HG03280 (cell line): Measurements from ENCODE around the gene ASGR2.
"Not testable (repeated sequence)": the region's sequence is repeated elsewhere in the genome, so short reads cannot be mapped to it uniquely, and the experiment has no call there.

ENCODE experiments used
- ATAC-seq: cut with Tn5 transposase; IDR thresholded peaks from one replicate; pipeline ENCODE4 v1.9.1; 2021; ENCODE audit warnings: mild to moderate bottlenecking, moderate library complexity; ENCODE audit not compliant: unreplicated experiment

ASGR2 gene, protein sequence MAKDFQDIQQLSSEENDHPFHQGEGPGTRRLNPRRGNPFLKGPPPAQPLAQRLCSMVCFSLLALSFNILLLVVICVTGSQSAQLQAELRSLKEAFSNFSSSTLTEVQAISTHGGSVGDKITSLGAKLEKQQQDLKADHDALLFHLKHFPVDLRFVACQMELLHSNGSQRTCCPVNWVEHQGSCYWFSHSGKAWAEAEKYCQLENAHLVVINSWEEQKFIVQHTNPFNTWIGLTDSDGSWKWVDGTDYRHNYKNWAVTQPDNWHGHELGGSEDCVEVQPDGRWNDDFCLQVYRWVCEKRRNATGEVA

GRCh38 chr17:7114241-7114874, at the start of gene ASGR2:
ASGR2 (minus strand) TSS chr17:7114822; CDS start chr17:7114240, 582 bp downstream.
- ATAC-seq = no peak

DNA sequence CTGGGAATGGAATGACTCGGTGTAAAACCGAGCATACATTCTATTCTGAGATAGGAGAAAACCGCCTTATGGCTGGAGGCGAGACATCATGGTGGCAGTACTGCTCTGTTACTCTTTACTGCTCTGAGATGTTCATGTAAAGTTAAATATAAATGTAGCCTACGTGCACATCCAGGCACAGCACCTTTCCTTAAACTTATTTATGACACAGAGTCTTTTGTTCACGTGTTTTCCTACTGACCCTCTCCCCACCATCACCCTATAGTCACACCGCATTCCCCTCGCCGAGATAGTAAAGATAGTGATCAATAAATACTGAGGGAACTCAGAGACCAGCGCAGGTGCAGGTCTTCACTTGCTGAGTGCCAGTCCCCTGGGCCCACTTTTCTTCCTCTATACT, 44.9 kb upstream of the ASGR2 start:
- ATAC-seq = not testable (repeated sequence)

- ATAC-seq = not testable (repeated sequence)
Measured at GRCh38 chr17:7158424-7158823, 43.8 kb upstream of the ASGR2 start.

- no peak for ATAC-seq
Measured at GRCh38 chr17:7156342-7156940, 41.8 kb upstream of the ASGR2 start.

GRCh38 chr17:7147772-7148171, 33.1 kb upstream of the ASGR2 start:
- no peak for ATAC-seq

- no peak for ATAC-seq
Measured at GRCh38 chr17:7146115-7146514, 31.5 kb upstream of the ASGR2 start.

DNA sequence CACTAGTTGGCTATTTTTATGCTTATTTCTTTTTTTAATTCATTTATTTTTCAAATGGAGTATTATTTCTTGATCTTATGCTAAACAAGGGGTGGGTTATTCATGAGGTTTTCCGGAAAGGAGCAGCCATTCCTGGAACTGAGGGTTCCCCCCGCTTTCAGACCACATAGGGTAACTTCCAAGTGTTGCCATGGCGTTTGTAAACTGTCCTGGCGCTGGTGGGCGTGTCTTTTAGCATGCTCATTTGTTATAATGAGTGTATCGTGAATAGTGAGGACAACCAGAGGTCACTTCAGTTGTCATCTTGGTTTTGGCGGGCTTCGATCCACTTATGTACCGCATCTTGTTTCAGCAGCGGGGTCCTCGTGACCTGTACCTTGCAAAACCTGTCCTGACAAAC, 29.6 kb upstream of the ASGR2 start:
- ATAC-seq = no peak

- ATAC-seq = no peak
Measured at GRCh38 chr17:7141824-7142223, 27.2 kb upstream of the ASGR2 start.

DNA sequence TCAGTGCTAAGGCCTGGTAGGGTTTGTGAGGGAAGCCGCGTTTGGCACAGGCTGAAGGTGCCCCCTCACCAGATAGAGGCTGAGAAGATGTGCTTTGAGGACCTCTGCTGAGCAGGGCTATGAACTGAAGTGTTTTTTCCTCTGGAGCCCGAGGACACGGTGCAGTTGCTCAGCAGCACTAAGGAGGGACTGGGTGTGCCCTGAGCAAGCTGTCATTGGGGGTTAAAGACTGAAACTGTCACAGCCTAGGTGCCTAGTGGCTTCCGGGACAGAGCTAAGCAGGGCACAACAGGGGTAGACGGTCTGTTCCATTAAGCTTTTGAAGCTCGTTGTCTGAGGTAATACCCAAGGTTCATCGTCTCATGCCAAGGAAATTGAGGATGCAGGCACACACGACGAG, 24.8 kb upstream of the ASGR2 start:
- ATAC-seq = no peak

GRCh38 chr17:7138800-7139381, 24.3 kb upstream of the ASGR2 start:
- ATAC-seq = no peak

GRCh38 chr17:7137171-7137943, 22.7 kb upstream of the ASGR2 start:
- no peak for ATAC-seq

- no peak for ATAC-seq
Measured at GRCh38 chr17:7136266-7136877, 21.8 kb upstream of the ASGR2 start.

GRCh38 chr17:7133916-7134315, 19.3 kb upstream of the ASGR2 start:
- no peak for ATAC-seq

DNA sequence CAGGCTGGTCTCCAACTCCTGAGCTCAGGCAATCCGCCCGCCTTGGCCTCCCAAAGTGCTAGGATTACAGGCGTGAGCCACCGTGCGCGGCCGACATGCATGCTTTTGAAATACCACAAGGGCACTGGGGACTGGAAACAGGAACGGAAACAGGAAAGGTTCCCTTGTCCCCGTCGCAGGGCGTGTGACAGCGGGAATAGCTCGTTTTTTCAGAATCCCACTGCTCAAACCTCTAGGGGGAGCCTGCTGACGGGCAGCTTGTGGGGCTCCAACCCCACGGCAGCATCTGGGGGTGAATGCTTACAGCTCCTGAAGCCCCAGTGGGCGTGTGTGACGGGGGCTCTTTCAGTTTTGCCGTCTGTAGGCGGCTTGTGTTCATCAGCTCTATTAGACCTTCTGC, 18.8 kb upstream of the ASGR2 start:
- ATAC-seq = no peak

- ATAC-seq = no peak
Measured at GRCh38 chr17:7132511-7133094, 18.0 kb upstream of the ASGR2 start.

GRCh38 chr17:7131423-7131791, 16.8 kb upstream of the ASGR2 start:
- no peak for ATAC-seq

DNA sequence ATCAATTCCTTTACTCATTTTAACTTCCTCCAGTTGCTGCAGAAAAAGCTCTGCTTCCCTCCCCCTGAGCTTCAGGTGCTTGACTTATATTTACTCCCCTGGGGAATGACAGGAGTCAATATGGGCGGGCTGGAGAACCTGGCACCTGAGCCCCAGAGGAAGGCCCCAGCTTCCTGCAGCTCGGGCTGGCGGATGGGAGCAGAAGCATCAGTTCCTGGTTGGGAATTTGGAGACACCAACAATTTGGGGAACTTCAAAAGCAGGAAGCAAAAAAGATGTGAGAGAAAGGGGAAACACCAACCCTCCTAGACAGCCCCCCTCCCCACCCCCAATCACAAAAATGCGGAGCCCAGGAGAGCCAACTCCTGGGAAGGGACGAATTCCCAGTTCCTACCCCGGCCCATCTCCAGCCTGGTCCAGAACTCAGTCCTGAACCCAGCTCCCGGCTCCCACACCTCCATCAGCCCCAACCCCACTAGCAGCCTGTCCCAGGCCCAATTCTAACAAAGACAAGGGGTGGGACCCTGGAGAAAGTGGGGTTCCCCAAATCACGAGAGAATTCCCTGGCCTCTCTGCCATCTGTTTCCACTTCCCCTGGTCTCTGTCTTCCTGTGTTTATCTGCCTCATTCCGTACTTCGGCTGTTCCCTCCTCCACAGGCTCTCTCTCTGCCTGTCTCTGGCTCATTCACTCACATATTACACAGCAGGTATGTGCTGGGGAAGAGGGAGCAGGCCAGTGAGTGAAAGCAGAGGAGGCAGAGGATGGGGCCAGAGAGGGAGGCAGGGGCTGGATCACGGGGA, 16.2 kb upstream of the ASGR2 start:
- ATAC-seq = no peak

DNA sequence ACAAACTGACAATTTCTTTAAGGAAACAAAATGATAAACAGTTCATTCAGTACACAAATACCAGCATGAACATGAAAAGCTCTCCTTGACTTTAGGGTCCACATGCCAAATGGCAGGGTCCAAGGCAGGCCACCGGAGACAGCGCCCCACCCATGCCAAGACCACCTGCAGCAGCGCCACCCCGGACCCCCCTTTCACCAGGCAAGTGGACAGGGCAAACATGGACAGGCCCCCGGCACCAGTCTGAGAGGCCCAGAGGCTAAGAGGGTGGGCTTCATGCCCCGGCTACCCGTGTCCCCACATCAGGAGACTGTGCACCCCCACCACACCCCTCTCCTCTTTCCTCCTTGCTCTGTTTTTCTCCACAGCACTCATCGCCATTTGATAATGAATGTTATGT, 14.7 kb upstream of the ASGR2 start:
- ATAC-seq = no peak

- no peak for ATAC-seq
Measured at GRCh38 chr17:7128160-7128559, 13.5 kb upstream of the ASGR2 start.

DNA sequence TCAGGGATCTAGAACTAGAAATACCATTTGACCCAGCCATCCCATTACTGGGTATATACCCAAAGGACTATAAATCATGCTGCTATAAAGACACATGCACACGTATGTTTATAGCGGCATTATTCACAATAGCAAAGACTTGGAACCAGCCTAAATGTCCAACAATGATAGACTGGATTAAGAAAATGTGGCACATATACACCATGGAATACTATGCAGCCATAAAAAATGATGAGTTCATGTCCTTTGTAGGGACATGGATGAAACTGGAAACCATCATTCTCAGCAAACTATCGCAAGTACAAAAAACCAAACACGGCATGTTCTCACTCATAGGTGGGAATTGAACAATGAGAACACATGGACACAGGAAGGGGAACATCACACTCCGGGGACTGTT, 12.9 kb upstream of the ASGR2 start:
- not testable (repeated sequence) for ATAC-seq
